Forelimb muscle (tissue), 1 donor: ENCODE data around the gene BCL2L15. TPM values are rescaled to one million over a fixed set of nuclear protein-coding genes. Genes with fewer than 3 reads are reported as not detected.

Experiments used
- DNase-seq: peaks from one replicate; pipeline ENCODE4 v3.0.0-alpha.2; 2013; ENCODE audit warnings: low read depth
- polyA plus RNA-seq: library from polyadenylated mRNA; unstranded; fragments of 120-200 nt; gene quantifications from one replicate; pipeline ENCODE4 v1.2.1, GENCODE V29; 2013; ENCODE audit not compliant: insufficient read length

The BCL2L15 gene
- polyA plus RNA-seq, 1 donor, result 0.59 TPM

DNA sequence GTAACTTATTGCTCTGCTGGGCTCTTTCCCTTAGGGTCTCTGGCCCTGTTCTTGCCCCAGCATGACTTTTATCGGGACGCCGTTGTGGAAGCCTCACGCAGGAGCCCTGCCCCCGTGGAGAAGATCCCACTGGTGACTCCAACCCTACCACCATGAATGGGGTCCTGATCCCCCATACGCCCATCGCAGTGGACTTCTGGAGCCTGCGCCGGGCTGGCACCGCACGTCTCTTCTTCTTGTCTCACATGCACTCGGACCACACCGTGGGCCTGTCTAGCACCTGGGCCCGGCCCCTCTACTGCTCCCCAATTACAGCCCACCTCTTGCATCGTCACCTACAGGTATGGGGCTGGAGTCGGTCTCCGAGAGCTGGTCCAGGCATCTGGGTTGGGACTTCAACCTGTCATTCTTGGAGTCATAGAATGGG, 18.1 kb upstream of the BCL2L15 start:
- no peak for DNase-seq

DNA sequence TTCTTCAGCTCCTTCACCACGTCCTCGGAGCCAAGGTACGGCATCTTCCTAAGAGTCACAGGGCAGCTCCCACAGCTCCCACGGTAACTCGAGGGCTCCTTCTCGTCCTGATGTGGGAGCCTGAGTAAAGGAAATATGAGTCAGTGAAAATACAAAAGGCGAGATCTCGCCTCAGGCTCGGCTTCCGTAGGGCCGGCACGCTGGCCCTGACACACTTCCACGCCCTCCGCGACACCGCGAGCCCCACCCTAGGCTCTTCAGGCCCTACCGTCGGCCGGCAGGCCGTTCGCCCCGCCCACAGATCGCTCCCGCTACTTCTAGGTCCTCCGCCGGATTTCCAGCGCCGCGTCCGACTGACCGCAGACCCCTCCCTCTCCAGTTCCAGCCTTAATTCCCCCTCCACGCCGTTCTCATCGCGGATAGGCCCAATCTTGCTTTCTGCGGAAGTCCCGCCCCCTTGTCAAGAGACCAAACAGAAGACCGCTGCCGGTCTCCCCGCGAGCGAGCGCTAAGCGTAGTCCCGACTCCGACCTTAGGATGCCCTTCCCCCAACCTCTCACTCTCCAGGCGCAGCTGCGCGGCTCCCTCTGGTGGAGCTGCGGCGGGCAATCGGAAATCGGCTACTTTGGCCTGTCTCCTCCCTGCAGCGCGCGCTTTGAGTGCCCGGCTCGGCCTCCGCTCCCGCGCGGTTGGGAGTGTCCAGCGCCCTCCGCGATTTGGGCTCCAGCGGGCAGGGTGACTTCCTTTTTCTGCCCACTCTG, 17.5 kb upstream of the BCL2L15 start, which contains the start of the genes AP4B1 and DCLRE1B:
Gene AP4B1 (minus strand): TSS at position 126 of the 761 bp plus-strand sequence. CDS start 82 bp downstream, at position 44.
Gene DCLRE1B (plus strand): TSS at position 653 of the 761 bp plus-strand sequence. CDS start 261 bp downstream, outside the sequence.
- peak; percentile 100 for DNase-seq

DNA sequence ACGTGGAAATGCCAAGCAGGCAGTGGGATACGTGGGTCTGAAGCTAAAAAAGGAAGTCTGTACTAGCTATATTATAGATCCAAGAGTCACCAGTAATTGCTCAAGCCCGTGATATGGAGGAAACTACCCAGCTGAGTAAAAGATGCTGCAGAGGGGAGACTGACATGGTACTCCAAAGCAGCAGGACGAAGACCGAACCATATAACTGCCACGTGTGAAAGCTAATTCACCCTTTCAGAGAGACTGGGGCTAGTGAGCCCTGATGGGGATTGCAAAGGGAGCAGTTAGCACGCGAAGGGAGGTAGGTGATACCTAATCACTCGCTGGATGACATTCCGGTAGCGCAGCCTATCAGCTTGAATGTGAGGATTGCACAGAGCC, 16.9 kb upstream of the BCL2L15 start:
- no peak for DNase-seq

DNA sequence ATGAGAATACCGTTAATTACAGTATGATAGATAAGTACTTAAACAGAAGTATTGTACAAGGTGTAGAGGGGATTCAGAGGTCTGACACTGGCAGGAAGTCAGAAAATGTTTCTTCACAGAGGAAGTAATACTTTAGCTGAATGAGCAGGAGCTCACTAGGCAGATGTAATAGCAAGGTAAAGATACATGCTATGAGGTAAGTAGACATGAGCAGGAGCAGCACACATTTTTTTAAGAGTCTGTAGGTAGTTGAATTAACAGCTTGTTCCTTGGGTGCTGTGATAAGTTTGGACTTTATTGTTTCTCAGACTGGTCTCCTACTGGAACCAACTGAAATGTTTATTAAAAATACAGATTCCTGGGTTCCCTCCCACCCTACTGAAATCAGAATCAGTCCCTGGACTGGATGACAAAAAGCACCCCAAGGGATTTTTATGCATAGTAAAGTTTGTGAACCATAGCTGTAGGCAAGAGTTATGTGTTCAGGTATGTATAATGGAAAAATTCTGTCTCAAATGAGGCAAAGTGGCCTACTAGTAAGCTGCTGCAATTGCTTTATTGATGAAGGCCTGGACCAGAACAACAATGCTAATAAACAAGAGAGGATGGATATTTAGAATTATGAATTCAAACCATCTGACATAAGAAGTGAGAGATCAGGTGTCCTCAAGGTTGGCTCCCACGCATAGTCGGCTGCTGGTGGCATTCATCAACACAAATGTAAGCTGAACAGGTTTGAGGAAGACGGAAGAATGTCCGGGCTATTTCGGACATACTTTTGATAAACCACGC, 16.3 kb upstream of the BCL2L15 start:
- DNase-seq, result no peak

DNA sequence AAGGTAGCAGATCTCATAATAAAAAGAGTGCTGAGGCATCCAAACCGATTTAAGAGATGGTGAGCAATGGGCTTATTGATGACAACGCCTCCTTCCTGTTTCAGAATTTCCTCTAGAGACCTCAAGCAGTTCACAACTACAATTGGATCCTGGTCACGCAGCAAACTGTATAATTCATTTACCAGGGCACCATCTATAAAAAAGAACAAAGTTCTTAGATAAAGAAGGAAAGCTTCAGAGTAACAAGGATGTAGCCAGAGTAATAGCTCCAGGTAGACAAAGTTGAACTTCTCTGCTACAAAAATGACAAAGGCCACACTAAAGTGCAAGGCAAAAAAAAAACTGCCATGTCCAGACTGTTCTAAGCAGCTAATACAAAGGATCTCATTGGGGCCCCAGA, 13.8 kb upstream of the BCL2L15 start:
- no peak for DNase-seq

DNA sequence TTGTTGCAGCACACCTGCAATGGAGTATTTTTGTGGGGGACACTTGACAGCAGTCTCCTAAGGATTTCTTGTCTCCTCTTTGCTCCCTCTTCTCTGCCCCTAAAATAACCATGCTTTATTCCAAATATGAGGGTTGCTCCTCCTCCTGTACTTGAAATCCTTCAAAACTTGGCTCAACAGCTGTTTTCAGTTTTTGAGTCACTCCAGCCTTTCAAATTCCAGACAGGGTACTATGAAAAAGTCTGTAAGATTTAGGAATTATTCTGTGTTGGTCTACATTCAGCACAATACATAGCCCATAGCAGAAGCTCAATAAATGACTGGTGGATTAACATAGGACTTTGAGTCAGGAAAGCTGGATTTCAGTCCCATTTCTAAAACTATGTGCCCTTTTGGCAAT, 11.7 kb upstream of the BCL2L15 start:
- DNase-seq, result no peak

DNA sequence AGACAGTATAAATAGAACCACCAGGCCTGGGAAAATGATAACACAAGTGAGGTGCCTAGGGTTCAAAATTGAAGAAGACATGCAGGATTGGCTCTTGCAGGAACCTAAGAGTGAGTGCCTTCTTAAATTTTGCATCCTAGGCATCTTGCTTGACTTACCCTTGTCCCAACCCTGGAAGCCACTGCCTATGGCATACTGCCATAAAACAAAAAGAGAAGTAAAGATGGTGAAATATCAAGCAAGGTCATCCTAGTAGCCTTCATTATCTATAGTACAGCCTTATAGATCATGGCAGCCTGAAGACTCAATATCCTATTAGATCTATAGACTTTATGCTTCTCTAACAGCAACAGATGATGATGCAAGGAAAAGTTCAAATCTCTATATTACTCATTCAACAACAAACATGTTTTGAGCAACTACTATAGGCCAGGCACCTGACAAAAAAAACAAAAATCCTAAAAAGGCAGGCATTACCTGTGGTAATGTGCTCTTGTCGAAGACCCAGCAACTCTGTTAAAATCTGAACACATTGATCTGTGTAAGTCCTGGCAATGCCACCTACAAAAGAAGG, 10.9 kb upstream of the BCL2L15 start:
- DNase-seq, result no peak

DNA sequence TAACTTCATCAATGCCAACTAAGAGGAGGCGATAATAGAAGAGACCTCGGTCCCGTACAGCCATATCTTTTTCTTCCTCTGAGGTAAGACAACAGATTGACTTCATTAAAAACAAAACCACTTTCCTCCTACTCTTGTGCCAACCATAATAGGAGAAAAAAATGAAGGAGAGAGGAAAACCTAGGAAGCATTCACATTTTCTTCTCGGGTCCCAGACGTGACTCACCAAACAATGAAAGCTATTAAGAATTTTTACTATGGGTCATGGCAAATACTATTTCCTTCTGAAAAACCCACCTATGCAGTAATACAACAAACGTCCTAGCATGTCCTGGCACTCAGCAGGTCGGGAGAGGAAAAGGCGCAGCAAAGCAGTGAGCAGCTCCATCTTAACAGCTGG, 8.6 kb upstream of the BCL2L15 start:
- no peak for DNase-seq

DNA sequence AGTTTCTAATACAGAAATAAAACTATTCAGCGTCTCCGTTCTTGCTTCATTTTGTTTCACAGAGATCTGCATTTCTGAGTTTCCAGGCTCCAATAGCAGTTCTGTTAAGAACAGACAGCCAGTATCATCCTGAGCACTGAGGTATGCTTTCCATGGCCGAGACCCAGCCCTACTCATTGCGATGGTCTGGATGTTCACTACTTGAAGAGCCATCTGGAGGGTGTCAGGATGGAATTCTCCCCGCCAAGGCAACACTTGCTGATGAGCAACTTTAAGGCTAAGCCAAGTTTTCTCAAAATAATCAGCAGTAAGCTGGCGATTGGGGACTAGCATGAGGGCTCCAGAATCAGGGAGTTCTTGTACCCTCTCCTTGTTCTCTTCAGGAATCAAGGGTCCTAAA, 7.7 kb upstream of the BCL2L15 start:
- no peak for DNase-seq

DNA sequence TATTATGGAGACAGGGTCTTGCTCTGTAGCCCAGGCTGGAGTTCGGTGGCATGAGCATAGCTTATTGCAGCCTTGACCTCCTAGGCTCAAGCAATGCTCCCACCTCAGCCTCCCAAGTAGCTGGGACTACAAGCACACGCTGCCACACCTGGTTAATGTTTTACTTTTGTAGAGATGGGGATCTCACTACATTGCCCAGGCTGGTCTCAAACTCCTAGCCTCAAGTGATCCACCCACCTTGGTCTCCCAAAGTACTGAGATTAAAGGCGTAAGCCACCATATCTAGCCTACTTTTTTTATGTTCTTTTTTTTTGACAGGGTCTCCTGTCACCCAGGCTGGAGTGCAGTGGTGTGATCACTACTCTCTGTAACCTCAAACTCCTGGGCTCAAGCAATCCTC, 5.9 kb upstream of the BCL2L15 start:
- DNase-seq, result no peak

DNA sequence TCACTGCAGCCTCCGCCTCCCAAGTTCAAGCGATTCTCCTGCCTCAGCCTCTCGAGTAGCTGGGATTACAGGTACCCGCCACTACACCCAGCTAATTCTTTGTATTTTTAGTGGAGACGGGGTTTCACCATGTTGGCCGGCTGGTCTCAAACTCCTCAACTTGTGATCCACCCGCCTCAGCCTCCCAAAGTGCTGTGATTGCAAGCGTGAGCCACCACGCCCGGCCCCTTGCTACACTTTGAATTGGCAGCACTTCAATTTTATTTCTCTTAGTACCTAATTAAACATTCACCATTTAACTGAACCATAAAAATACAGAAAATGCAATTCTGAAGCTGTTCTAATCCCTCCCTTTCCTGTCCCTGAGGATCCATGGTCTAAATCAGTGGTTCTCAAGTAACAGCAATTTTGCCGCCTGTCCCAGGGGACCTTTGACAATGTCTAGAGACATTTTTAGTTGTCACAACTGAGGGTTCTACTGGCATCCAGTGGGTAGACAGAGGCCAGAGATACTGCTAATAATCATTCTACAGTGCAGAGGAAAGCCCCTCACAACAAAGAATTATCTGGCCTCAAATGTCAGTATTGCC, 4.3 kb upstream of the BCL2L15 start:
- no peak for DNase-seq

DNA sequence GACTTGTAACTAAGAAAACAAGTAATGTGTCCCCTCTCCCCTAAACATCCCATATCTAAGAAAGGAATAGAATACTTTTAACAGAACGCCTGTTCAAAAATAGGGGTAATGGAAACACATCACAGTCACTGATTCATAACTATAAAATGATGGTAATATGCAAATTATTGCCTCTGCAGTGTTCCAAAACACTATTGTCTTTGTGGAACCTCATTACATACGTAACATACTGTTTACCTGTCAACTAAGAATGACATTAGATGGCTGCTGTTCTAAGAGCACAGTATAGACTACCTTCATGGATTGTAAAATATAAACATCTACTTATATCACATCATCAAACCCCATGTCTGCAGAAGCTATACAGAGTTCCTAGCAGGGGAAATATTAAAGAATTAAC, 3.4 kb upstream of the BCL2L15 start:
- DNase-seq, result no peak

DNA sequence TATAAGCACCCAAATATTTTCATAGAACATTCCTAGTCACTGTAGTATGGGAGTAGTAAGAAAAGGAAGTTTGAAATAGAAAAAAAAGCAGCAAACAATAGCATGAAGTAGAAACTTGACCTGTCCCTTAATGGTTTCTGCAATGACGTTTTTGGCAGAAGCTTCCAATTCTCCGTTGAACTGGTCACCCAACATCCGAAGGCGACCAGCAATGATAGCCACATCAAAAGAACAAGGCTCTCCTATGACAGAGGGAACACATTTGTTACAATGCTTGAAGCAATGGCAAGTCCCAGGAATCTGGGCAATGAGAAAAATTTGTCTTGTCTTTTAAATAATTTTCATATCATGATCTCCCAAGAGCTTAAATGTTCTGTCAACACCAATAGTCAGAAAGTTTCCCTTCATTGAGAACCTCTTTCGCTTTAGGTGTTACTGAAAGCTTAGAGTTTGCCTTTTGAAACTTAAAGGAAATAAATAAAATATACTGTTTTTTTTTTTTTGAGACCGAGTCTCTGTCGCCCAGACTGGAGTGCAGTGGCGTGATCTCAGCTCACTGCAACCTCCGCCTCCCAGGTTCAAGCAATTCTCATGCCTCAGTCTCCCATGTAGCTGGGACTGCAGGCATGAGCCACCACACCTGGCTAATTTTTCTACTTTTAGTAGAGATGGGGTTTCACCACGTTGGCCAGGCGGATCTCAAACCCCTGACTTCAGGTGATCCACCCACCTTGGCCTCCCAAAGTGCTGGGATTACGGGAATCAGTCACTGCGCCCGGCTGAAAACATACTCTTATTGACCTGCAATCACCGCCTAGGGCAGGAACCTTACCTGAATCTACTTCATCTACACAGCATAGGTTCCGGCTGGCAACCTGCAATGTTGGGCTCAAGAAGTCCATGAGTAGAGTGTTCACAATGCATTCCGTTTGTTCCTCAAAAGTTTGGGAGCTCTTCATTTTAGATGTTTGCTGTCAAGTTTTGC, 672 bp downstream of the BCL2L15 start:
- DNase-seq, result no peak

DNA sequence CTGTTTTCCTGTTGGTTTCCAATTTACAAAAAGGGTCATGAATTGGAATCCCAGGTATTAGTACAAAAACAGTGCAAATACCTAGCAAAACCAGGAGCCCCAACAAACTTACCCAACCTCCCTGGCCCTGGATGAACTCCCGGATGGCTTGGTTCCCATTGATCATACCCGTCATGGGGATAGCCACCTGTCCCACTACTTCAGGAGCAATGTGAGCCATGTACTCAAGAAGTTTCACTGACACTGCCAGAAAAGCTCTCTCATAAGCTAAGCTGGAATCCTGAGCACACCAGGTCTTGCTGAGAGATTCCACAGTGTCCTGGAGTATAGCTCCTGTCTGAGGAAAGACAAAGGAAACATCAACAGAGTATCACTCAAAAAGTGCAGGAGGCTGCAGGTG, 5.7 kb downstream of the BCL2L15 start:
- no peak for DNase-seq

DNA sequence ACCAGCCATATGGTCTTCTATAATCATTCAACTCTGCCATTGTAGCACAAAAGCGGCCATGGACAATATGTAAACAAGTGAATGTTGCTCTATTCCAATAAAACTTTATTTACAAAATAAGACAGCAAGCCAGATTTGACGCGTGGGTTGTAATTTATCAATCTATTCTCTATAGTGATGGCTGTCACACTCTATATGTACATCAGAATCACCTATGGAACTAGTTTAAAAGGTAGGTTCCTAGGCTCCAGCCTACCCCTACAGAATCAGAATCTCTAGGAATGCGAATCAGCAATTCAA, 7.7 kb downstream of the BCL2L15 start:
- DNase-seq, result no peak

DNA sequence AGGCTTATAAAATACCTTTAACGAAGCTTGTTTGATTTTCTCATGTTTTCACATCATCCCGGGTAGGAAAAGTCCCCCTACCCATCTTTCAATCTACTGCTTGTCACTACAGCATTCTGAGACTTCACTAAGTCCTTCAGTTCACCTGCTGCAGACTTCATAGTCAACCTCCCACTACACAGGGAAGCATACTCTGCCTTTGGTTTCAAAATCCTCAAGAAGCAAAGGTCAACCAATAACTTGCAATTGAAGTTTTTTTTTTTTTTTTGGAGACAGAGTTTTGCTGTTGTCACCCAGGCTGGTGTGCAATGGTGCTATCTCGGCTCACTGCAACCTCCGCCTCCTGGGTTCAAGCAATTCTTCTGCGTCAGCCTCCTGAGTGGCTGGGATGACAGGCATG, 11.2 kb downstream of the BCL2L15 start:
- DNase-seq, result no peak

DNA sequence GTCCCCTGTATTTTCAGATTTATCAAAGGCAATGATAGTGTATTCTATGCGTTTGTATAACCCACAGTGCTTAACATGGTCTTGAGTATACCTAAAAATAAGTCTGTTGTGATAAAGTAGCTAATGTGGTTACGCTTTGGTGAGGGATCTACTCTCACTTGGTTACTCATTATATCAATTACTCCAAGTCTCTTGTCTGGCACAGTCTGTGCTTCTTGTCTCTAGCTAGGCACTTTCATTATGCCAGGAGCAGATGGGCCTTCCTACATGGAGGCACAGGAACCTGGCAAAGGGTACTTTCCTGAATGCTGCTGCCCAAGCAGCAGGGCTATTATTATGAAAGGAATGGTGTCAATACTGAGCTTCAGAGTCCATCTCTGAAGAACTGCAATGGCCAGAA, 11.7 kb downstream of the BCL2L15 start:
- DNase-seq, result no peak

DNA sequence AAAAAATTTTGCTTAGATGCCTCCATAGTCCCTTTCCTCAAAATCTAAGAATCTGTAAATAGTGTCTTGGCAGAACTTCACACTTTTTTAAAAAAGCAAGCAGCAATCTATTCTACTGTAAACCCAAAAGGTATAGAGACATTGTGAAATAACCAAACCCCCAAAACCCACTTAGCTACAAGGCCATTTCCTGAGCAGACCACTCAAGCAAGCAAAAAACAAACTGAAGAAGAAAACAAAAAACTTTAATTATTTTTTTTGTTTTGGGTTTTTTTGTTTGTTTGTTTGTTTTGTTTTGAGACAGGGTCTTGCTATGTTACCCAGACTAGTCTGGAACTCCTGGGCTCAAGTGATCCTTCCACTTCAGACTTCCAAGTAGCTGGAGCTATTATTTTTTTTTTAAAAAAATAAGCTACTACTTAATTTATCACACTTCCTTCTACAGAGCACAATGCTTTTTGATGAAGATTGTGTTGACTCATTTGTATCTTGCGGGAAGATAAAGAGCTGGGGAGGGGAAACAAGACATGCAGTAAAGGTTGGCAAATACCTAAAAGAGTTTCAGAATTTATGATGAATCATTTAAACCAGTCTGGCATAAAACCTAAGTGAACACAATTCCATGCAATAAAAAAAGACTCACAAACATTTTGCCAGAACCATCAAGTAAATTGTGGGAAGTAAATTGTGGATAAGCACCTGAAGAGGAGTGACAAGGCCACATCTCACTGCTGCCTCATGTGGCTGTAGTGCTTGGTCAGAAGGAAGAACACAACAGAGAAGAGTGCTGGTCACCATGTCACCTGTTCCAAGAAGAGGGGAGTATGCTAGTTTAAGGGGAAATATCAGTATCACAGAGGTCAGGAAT, 13.1 kb downstream of the BCL2L15 start:
- no peak for DNase-seq

DNA sequence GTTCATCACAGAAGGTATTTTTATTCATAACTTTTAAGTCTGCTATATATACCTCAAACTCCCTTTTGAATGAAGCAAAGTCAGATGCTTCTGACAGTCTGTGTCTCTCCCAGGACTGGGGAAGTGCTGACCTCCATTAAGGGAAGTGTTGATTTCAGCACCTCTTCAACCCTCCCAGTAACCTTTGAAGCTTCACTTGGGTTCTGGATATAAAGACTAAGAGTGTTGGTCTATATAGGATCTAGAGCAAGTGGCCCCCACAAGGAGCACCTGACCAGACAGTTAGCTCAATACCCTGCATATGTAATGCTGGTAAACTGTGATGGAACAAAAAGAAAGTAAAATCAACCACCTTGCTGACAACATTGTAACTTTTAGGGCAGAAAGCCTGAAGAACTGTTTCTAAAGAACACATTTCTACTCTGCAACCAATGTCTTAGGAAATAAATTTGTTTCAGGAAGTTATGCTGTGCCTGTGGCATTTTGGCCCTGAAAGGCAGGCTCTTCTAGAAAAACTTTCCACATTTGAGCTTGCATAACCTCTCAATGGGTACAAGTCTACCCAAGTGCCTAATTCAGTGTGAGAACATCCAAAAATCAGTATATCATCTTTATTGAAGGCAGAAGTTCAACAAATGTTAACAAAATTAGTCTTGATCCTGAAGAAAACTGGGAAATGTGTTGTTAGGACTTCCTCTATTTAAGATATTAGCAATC, 15.0 kb downstream of the BCL2L15 start:
- no peak for DNase-seq
